ENCODE data around the gene GALNTL6.

GALNTL6 gene

DNA sequence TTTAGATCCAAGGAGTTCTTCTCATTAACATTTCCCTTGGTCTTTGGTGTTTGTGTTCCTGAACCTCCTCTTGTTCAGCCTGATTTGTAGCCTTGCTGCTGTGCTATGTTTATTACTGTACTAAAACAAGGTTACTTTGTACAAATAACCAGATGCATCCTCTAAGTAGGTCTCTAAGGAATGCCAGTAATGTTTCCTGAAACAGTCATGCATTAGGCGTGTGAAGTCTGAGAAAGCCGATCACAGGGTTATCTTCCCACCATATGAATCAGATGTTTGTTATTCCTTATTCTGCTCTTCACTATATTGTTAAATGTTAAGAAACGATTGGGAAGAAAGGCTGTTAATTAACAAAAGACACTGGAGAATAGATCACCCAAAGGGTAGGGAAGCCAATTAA is 66.9 kb downstream of the GALNTL6 start:
- no peak for DNase-seq (ENCODE audit: low read depth)

DNA sequence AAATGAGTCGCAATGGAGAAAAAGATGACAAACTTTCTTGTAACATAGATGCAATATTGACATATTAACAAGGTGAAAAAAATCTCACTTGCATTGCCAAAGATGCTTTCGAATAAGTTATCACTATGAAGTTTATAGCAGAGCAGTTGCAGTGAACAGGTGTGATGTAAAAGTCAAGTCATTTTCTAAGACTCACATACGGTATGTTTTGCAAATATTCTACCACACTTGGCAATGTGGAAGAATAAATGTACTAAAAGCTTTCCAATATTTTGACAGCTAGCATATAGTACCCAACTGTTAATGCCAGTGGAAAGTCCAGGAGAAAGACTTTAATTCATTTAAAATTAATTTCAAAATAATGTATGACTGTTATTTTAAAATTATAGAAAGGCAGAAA is 76.5 kb downstream of the GALNTL6 start:
- DNase-seq (ENCODE audit: low read depth) = no peak

DNA sequence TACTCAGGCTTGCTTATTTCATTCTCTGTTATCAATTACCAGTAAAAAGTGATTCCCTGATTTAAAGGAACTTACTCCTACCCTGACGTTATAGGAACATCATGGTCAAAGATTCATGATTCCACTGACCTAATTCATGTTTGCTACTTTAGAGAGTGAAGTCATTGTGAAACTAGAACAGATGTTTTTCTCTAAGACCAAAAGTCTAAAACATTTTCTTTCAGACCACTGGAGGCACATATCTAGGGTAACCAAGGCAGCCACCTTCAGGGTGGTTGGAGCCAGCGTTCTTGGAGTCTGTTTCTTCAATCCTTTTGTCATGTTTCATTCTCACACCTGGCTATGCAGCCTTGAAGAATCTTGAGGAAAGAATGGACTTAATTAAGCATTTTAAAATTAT is 77.8 kb downstream of the GALNTL6 start:
- no peak for DNase-seq (ENCODE audit: low read depth)

DNA sequence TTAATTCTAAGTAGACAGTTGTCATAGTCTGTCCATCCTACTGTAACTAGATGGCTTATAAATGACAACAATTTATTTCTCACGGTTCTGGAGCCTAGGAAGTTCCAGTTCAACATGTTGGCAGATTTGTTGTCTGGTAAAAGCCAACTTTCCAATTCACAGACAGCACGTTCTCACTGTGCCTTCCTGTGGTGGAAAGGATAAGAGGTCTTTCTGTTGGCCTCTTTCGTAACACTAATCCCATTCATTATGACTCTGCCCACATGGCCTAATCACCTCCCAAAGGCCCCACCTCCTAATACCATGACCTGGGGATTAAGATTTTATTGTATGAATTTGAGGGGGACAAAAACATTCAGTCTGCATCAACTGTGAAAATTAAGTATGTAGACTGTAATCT is 83.2 kb downstream of the GALNTL6 start:
- no peak for DNase-seq (ENCODE audit: low read depth)

DNA sequence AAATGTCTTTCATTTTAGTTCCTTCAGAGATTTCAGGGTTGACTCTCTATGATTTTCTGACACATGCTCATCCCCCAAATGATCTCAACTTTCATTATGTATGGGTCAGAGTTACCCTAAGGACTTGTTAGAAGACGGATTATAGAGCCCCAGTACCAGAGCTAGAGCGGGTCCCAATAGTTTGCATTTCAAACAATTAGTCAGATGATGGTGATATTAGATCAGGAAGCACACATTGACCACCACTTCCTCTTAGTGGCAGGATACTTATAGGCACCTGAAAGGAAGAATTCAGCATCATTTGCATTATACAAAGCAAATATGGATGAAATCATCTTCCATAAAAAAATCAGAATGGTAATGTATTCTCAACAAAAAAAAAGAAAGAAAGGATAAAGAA is 106.1 kb downstream of the GALNTL6 start:
- no peak for DNase-seq (ENCODE audit: low read depth)

DNA sequence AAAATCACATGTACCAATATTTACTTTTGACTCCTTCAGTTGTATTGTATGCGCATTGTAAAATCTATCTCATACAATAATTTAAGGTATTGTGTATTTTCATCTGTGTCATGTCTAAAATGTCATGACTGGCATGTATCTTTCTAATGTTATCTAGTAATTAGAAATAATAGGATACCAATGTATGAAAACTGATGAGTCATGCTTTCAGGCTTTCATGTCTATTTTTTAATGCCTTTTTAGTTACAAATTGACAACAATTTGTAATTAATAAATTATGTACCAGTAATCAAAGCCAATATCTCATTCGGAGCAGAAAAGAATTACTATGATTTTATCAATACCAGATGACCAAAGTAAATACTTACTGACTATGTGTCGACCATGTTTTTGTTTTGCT is 107.7 kb downstream of the GALNTL6 start:
- DNase-seq (ENCODE audit: low read depth) = no peak

DNA sequence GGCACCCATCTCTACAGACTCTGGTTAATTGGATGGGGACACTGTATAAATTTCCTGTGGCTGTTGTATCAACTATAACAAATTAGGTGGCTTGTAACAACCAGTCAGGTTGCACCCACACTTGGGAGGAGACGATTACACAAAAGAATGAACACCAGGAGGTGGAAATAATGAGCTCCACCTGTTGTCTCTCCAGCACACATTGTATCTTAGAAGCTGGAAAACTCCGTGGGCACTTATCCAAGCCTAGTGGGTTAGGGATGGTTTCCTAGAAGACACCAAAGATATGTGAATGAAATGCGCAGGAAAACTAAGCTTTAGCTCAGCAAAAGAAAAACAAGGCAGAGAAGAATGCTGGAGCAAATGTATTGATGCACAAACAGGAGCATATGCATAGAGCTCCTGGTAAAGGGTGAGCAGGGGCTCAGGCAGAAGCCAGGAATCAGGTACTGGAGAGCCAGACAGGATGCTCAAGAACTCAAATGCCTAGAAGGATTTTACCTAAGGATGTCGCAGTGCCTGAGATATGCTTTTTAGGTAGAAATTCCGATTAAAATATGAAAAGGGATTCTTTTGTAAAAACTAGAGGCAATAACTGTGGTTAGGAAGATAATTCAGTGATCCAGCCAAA is 111.7 kb downstream of the GALNTL6 start:
- no peak for DNase-seq (ENCODE audit: low read depth)

DNA sequence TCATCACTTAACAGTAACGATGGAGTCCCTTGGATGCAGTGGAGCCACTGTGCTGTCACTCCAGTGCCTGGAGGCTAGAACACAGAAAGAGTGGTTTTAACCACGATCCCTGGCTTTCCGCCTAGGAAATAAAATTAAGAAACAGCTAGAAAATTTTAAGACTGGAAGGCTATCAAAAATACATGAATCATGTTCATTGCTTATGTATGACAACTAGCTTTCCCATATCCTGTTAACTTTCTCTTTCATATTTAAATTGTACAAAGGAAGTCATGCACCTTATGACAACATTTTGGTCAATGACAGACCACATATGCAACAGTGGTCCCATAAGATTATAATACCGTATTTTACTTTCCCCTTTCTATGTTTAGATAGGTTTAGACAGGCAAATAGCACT is 115.1 kb downstream of the GALNTL6 start:
- DNase-seq (ENCODE audit: low read depth) = no peak

DNA sequence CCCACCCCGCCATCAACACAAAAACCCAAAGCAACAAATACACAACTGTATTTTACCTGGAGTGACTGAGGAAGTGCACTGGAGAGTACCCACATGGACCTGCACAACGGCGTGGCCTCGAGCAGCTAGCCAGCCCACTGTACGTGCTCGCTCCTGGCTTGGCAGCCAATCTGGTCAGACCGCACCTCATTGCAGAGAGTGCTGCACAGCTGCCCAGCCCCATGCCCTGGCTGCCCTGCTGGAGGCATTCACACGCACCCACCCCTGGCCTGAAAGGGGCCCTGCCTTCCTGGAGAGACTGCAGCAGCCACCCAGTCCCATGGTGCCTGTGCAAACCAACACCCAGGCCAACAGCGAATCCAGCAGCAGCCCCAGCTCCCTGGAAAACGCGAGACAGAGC is 116.3 kb downstream of the GALNTL6 start:
- no peak for DNase-seq (ENCODE audit: low read depth)

DNA sequence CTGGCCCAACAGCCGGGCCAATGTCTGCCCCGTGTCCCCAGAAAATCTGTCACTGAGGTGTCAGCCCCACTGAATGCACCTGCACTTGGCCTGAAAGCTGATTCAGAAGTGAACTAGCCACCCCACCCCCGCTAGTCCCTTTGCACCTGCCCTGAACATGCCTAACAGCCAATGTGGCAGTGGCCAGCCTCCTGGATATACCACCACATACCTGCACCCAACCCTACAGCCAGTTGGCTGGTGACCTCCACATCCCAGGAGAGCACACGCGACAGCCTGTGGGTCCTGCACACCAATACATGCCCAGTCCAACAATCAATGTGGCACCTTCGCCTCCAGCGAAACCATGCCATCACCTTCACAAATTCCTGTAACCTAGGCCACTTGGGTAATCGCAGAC is 116.7 kb downstream of the GALNTL6 start:
- no peak for DNase-seq (ENCODE audit: low read depth)

DNA sequence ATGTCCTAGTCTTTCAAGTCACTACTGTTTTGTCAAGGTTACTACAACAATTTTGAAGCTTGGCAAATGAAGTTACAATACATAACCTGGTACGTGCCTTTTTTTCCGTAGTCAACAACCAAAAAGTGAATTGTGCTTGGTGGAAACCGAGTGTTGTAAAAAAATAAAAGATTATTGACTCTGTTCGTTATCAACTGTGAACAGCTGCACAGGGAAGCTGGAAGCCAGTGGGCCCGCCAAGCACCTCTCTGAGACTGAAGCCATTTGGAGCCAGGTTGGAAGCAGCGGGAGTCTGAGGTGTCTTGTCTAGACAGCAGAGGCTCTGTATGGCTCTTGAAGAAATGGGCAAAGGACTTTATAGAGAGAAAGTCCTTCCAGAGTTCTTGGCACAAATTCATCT is 119.0 kb downstream of the GALNTL6 start:
- no peak for DNase-seq (ENCODE audit: low read depth)

DNA sequence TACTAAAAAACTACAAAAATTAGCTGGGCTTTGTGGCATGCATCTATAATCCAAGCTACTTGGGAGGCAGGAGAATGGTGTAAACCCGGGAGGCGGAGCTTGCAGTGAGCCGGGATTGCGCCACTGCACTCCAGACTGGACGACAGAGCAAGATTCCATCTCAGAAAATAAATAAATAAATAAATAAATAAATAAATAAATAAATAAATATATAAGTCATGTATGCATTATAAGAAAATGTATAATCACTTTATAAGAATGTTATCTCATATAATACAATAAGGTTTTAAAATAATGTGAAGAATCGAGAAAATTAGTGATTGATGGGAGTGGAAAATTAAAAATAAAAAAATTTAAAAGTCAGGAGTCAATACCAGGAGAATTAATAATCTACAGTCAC is 127.5 kb downstream of the GALNTL6 start:
- DNase-seq (ENCODE audit: low read depth) = no peak

DNA sequence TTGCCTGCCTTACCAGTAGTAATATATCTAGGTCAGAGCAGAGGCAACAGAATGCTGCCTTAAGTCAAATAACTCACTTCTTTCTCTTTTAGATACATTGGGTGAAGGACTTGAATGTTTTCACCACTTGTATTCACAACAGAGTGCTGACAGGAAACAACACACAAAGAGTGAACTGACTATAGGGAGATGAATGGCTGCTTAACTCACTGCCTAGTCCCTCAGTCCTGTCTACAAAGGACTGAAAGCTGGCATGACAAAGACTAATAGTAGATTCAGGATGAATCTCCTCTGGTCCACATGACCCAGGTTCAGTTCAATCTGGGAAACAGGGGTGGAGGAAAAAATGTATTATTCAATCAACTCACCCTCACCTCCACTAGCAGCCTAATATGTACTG is 134.2 kb downstream of the GALNTL6 start:
- DNase-seq (ENCODE audit: low read depth) = no peak

DNA sequence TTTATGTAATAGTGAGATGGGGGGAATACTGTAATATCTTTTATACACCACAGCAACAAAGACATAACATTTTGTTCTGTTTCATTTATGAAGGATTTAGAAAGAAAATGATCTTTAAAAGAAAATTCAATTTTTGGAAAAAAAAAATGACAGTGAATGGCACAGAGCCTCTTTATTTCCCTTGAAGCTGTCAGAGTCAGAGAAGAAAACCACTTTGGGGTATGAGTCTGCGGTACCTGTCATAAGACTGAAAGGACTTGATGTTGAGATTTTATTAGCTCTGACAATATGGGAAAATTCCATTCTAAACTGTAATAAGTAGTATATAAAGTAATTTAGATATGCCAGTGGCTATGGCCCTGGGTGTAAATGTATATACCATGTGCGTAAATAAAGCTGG is 134.8 kb downstream of the GALNTL6 start:
- DNase-seq (ENCODE audit: low read depth) = no peak

DNA sequence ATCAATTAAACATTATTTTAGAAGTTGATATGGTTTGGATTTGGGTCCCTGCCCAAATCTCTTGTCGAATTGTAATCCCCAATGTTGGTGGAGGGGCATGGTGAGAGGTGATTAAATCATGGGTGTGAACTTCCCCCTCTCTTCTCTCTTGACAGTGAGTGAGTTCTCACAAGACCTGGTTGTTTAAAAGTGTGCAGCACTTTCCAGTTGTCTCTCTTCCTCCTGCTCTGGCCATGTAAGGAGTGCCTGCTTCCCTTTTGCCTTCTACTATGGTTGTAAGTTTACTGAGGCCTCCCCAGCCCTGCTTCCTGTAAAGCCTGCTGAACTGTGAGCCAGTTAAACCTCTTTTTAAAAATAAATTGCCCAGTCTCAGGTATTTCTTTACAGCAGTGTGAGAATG is 141.4 kb downstream of the GALNTL6 start:
- DNase-seq (ENCODE audit: low read depth) = no peak

DNA sequence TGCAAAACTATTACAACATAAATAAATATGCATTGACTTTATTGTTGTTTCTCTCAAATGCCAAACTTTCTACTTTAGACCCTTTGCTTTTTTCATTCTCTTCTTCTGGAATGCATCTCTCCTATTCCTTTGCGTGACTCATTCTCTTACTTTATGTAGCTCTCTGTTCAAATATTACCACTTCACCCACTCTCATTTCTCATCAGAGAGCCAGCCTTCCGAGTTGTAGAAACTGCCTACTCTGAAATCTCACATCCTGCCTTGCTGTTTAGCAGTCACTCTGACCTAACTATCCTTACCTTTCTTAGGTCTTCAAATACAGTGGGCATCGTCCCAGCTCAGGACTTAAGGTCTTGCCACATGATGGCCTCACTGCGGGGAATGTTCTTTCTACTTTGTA is 143.5 kb downstream of the GALNTL6 start:
- no peak for DNase-seq (ENCODE audit: low read depth)

DNA sequence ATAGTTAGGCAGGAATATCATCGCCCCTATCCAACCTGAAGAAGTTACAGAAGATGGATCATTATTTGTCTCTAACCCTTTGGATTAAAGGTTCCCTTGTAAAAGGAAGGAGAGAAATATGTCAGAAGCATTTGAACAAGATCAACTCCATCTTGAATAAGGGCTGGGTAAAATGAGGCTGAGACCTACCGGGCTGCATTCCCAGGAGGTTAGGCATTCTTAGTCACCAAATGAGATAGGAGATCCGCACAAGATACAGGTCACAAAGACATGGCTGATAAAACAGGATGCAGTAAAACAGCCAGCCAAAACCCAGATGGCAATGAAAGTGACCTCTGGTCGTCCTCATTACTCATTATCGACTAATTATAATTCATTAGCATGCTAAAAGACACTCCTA is 148.9 kb downstream of the GALNTL6 start:
- DNase-seq (ENCODE audit: low read depth) = no peak

DNA sequence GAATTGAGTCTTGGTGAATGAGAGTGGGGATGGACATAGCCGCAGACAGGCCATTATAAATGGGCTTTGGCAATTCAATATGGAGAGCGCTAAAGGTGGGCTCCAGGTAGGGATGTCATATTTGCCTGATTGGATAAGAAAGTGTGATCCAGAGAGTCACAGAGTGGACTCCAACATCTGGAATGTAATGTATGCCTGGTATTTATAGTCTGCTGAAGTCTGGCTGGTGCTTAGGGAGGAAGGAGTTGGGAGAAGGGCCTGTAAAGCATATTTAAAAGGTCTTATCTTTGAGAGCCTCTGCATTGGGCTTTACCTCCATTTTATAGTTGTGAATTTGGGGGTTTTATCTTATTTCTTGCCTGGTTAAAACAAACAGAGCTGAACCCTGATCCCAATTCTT is 153.2 kb downstream of the GALNTL6 start:
- no peak for DNase-seq (ENCODE audit: low read depth)

DNA sequence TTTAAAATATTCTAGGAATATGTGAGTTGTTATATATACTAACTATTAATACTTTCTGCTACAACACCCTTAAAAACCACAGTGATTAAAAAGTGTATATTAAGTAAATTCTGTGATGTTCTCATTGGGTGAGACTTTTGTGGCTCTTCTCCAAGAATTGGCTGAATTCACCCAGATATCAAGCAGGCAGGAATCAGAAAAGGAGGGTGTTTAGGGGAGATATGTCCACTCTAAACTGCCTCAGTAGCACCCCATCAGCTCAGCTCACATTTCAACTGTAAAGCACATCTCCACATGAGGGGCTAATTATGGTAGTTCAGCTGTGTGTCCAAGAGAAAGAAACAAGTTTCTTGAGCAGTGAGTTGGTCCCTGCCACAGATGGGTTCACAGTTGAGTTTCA is 165.0 kb downstream of the GALNTL6 start:
- no peak for DNase-seq (ENCODE audit: low read depth)

DNA sequence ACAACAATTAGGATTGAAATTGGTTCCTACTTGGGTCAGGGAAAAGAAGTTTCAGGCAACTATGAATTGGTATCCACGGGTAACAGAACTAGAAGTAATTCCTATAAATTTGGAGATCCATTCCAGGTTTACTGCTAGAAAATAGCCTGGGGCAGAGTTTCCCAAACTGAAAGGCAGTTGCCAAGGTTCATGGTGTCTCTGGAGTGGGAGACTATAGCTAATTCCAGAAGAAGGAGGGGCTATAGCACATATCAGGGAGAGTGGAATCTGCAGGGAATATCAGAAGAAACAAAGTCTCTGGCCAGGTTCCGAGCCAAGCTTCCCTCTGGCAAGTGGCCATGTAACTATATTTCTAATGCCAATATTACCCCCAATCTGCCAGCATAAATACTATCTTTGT is 166.3 kb downstream of the GALNTL6 start:
- no peak for DNase-seq (ENCODE audit: low read depth)

DNA sequence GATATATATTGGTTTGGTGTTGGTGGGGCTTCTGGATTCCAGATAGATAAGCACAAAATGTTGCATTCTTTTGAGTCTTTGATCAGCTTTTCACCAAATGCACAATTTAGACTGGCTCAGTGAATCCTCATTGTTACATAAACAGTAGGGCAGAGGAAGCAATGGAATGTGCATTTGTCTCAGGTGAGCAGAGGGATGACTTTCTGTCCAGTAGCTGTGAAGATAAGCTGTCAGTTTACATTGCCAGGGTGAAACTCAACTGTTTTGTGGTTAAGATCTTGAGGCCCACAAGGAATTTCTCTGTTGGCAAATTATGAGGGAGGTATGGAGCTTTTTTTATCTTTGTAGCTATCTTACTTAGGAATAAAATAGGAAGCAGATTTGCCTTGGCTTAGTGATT is 168.0 kb downstream of the GALNTL6 start:
- no peak for DNase-seq (ENCODE audit: low read depth)

DNA sequence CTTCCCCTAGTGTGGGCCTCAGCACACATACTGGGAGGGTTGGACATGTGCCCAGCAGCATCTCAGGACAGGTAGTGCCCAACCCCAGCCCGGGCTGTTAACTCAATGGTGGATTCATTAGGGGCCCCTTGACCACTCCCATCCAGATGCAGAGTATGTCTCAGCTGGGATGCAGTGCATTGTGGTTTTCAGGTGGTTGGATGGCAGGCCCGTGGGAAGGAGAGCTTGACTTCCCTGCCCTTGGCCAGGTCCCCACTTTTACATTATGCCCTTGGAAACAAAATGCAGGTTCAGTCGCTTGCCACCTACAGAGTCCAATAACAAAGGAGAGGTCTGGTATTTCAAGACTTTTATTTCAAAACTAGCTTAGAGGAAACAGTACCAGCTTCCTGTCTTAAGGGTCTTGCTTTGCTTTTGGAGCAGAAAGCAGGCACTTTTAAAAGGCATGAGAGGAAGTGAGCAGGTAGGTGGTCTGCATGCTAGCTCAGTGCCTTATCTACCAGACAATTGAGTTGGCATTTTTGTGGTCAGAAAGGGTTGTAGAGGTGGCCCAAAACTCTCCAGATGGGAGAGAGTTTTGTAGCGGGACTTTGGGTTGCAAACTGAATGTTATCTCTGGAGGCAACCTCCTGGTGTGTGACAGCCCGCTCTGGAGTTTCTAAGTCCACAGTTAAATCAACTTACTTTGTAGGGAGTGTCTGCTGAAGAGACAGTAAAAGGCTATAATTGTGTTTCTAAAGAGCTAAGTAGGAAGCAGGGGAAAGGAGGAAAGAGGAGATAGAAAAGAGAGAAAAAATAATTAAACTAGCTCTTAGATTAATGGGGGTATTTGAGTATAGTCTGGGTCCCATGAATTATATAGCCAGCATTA is 171.0 kb downstream of the GALNTL6 start:
- no peak for DNase-seq (ENCODE audit: low read depth)

DNA sequence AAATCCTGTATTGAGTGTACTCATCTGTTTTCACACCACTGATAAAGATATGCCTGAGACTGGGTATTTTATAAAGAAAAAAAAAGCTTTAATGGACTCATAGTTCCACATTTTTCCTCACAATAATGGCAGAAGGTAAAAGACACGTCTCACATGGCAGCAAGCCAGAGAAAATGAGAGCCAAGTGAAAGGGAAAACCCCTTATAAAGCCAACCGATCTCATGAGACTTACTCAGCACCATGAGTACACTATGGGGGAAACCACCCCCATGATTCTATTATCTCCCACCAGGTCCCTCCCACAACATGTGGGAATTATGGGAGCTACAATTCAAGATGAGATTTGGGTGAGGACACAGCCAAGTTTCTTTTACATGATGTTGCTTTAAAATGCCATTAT is 171.9 kb downstream of the GALNTL6 start:
- DNase-seq (ENCODE audit: low read depth) = no peak

DNA sequence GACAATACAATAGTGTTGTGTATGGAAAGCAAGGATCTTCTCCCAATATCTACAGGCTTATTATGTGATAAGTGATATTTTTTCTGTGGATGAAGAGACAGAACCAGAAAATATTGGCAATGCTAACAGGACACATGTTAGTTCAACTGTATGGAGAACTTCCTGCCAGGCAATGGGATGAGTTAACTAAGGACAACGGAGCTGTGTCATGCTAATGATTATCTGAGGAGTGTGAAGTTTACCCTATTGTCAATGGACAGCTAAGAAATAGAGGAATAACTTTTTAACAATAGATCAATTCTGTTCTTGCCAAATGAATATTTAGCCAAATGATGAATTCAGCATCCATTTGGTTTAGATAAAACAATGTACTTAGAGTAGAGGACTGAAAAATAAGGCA is 180.0 kb downstream of the GALNTL6 start:
- no peak for DNase-seq (ENCODE audit: low read depth)
